OCI-LY3 (cell line): Measurements from ENCODE around the gene MAGI1.

Experiments used
- H2AFZ ChIP-seq: fragments of 200-600, 300-600 bp; shearing (Covaris generic); 2 replicates; pipeline ENCODE4 v1.6.0; 2014; ENCODE audit warnings: antibody characterized with exemption, low read depth, low read length
- H3K27ac ChIP-seq: fragments of 200-600, 300-600 bp; sonication (generic); 2 replicates; pipeline ENCODE4 v1.5.1; 2014; ENCODE audit warnings: mild to moderate bottlenecking, low read length, moderate library complexity, mixed read lengths
- H3K27me3 ChIP-seq: fragments of 200-600, 300-600 bp; sonication (generic); 2 replicates; pipeline ENCODE4 v1.6.1; 2014; ENCODE audit warnings: low read depth, low read length, mixed read lengths
- H3K36me3 ChIP-seq: fragments of 200-600, 300-600 bp; sonication (generic); replicated peaks from 2 replicates; pipeline ENCODE3; 2014; ENCODE audit warnings: low read depth, low read length, mixed read lengths
- H3K4me1 ChIP-seq: fragments of 300-600, 200-600 bp; sonication (generic); 2 replicates; pipeline ENCODE4 v1.6.1; 2014; ENCODE audit warnings: low read length, mixed read lengths
- H3K4me2 ChIP-seq: fragments of 200-600, 300-600 bp; sonication (generic); 2 replicates; pipeline ENCODE4 v1.6.1; 2014; ENCODE audit warnings: low read length, mixed read lengths
- H3K4me3 ChIP-seq: fragments of 300-600, 200-600 bp; sonication (generic); 2 replicates; pipeline ENCODE4 v1.5.1; 2014; ENCODE audit warnings: antibody characterized with exemption, mild to moderate bottlenecking, low read length, moderate library complexity
- H3K79me2 ChIP-seq: fragments of 300-600, 200-600 bp; shearing (Covaris generic); 2 replicates; pipeline ENCODE4 v1.6.1; 2014; ENCODE audit warnings: mild to moderate bottlenecking, low read length, mixed read lengths
- H3K9ac ChIP-seq: fragments of 300-600, 200-600 bp; shearing (Covaris generic); 2 replicates; pipeline ENCODE4 v1.6.0; 2014; ENCODE audit warnings: mild to moderate bottlenecking, low read length, moderate library complexity
- H3K9me3 ChIP-seq: fragments of 200-600, 300-600 bp; shearing (Covaris generic); 2 replicates; pipeline ENCODE4 v1.6.1; 2014; ENCODE audit warnings: low read length, mixed read lengths; ENCODE audit not compliant: insufficient read depth
- H4K20me1 ChIP-seq: fragments of 200-600, 300-600 bp; sonication (generic); 2 replicates; pipeline ENCODE4 v1.6.1; 2016; ENCODE audit warnings: low read length, mixed read lengths; ENCODE audit not compliant: insufficient read depth
- EZH2phosphoT487 ChIP-seq: fragments of 200-600 bp; shearing (Covaris generic); IDR thresholded peaks from 2 replicates; pipeline ENCODE4 v1.6.1; 2018; ENCODE audit warnings: antibody characterized with exemption, mixed run types, low read depth
- TF ChIP-seq, protein P1 (sequence below): fragments of 200-600, 300-600 bp; sonication (generic); IDR thresholded peaks from 2 replicates; pipeline ENCODE4 v1.5.1; 2014; ENCODE audit warnings: antibody characterized with exemption, low read length, low read depth

MAGI1 gene

GRCh38 chr3:66036586-66037148, 2.1 kb downstream of the MAGI1 start:
- H3K4me3 ChIP-seq: no peak overlapping the region
- no peaks in the 10 kb centered on the region for H3K4me1 ChIP-seq

DNA sequence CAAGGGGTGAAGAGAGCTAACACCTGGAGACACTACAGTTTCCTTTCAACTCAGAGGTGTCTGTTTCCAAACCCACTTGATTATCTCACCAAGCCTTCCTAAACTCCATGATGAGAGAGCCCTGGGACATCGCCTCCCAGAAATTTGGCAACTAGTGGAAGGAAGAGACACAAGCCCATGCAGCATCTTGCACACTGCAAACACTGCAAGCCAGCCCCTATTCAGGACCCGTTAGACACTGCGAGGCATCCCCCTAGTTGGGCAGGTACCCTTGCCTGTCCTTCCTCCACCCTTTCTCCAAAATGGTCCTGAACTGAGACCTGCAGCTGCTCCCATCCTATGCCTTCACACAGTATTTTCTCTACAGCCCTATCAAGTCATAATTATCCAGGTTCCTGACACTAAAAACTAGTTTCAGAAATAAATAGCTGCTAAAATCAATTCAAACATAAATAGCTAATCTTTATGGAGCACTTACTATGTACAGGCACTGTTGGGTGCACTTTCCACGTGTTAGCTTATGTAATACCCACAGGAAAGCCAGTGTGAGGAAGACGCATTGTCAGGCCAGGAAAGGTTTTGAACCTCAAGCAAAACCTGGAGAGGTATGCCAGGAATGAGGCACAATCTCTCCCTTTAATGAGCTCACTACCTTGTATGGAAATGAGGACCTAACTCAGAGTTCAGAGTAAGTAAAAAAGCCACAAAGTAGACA, 2.8 kb downstream of the MAGI1 start:
- H3K9ac ChIP-seq: no peak overlapping the region

More at GRCh38 chr3:66036586-66037148, 2.1 kb downstream of the MAGI1 start:
- no peaks in the 10 kb centered on the region for H3K36me3 ChIP-seq
- no peaks in the 10 kb centered on the region for H4K20me1 ChIP-seq
- no peaks in the 10 kb centered on the region for H3K79me2 ChIP-seq
- H3K9me3 ChIP-seq: no peaks in the 10 kb centered on the region
- peaks cover 4% of the 10 kb centered on the region; the same call in 1 of the 2 replicates for H3K27me3 ChIP-seq
- H3K9ac ChIP-seq: no peak overlapping the region
- no peak overlapping the region for H3K27ac ChIP-seq
- TF ChIP-seq EZH2phosphoT487: no peak
- TF ChIP-seq, protein P1, sequence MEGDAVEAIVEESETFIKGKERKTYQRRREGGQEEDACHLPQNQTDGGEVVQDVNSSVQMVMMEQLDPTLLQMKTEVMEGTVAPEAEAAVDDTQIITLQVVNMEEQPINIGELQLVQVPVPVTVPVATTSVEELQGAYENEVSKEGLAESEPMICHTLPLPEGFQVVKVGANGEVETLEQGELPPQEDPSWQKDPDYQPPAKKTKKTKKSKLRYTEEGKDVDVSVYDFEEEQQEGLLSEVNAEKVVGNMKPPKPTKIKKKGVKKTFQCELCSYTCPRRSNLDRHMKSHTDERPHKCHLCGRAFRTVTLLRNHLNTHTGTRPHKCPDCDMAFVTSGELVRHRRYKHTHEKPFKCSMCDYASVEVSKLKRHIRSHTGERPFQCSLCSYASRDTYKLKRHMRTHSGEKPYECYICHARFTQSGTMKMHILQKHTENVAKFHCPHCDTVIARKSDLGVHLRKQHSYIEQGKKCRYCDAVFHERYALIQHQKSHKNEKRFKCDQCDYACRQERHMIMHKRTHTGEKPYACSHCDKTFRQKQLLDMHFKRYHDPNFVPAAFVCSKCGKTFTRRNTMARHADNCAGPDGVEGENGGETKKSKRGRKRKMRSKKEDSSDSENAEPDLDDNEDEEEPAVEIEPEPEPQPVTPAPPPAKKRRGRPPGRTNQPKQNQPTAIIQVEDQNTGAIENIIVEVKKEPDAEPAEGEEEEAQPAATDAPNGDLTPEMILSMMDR: no peak
- H2AFZ ChIP-seq: no peak overlapping the region
- no peak overlapping the region for H3K4me2 ChIP-seq

GRCh38 chr3:66033241-66034138, 5.2 kb downstream of the MAGI1 start:
- Histone ChIP-seq H3K4me2 (no peak overlapping the region), H3K9me3 (no peaks in the 10 kb centered on the region), H3K4me3 (no peak overlapping the region), H4K20me1 (no peaks in the 10 kb centered on the region), H3K79me2 (no peaks in the 10 kb centered on the region), H3K9ac (no peak overlapping the region), H3K4me1 (no peaks in the 10 kb centered on the region), H3K27ac (no peak overlapping the region), H3K27me3 (peaks cover 3% of the 10 kb centered on the region; the same call in 1 of the 2 replicates), H2AFZ (no peak overlapping the region), H3K36me3 (no peaks in the 10 kb centered on the region)
- TF ChIP-seq EZH2phosphoT487: no peak
- TF ChIP-seq, protein P1: no peak

More for the DNA sequence above, 2.8 kb downstream of the MAGI1 start:
- Histone ChIP-seq H4K20me1 (no peaks in the 10 kb centered on the region), H2AFZ (no peak overlapping the region), H3K36me3 (no peaks in the 10 kb centered on the region), H3K9me3 (no peaks in the 10 kb centered on the region), H3K79me2 (no peaks in the 10 kb centered on the region), H3K4me1 (no peaks in the 10 kb centered on the region), H3K4me2 (no peak overlapping the region), H3K27ac (no peak overlapping the region), H3K27me3 (peaks cover 3% of the 10 kb centered on the region; the same call in 1 of the 2 replicates), H3K4me3 (no peak overlapping the region)
- TF ChIP-seq, protein P1: no peak
